PC-3 (cell line): ENCODE results near the gene CLVS2. TPM values are rescaled to one million over a fixed set of nuclear protein-coding genes. Genes with fewer than 3 reads are reported as not detected.

ENCODE experiments used
- ATAC-seq: fragments of 200-7000 bp; cut with Tn5 transposase; 2 replicates; pipeline ENCODE4 v1.9.1; 2020; ENCODE audit warnings: mild to moderate bottlenecking, moderate library complexity
- BruUV-seq: library from RNA; stranded (reverse); fragments of 400-500 nt; replicated peaks from 2 replicates; lab custom pipeline; 2021; lab: Mats Ljungman, UMichigan
- CTCF ChIA-PET: fragments of 300-600 bp; sonication (Branson Sonifier 250); formaldehyde crosslinking; loops from one replicate; lab custom pipeline; 2022; ENCODE audit warnings: antibody characterized with exemption; lab: Charles Lee
- POLR2A ChIA-PET: fragments of 300-600 bp; sonication (Branson Sonifier 250); formaldehyde crosslinking; loops from one replicate; lab custom pipeline; 2022; ENCODE audit warnings: antibody characterized with exemption; ENCODE audit not compliant: unreplicated experiment; lab: Charles Lee
- DNase-seq: peaks from one replicate; pipeline ENCODE4 v3.0.0-alpha.2; 2015
- H2AFZ ChIP-seq: fragments of 300-600 bp; sonication (generic); 2 replicates; pipeline ENCODE4 v1.6.0; 2016; ENCODE audit warnings: antibody characterized with exemption, low read length
- H3F3A ChIP-seq: fragments of 300-600 bp; sonication (generic); one replicate; pipeline ENCODE4 v1.6.0; 2017; ENCODE audit warnings: antibody characterized with exemption, low read length, control low read depth, mild to moderate bottlenecking; ENCODE audit not compliant: unreplicated experiment
- H3K27ac ChIP-seq: fragments of 300-600 bp; sonication (generic); 2 replicates; pipeline ENCODE4 v1.5.1; 2016; ENCODE audit warnings: mild to moderate bottlenecking, low read length
- H3K27me3 ChIP-seq: fragments of 300-600 bp; sonication (generic); 2 replicates; pipeline ENCODE4 v1.6.1; 2016; ENCODE audit warnings: low read length, mixed read lengths
- H3K36me3 ChIP-seq: fragments of 300-600 bp; sonication (generic); 2 replicates; pipeline ENCODE4 v1.6.1; 2016; ENCODE audit warnings: low read depth, mixed run types, low read length, mixed read lengths
- H3K4me1 ChIP-seq: fragments of 300-600 bp; sonication (generic); 2 replicates; pipeline ENCODE4 v1.5.1; 2016; ENCODE audit warnings: low read length; ENCODE audit not compliant: insufficient read depth
- H3K4me2 ChIP-seq: fragments of 300-600 bp; sonication (generic); 2 replicates; pipeline ENCODE4 v1.6.0; 2016; ENCODE audit warnings: low read length
- H3K4me3 ChIP-seq: fragments of 300-600 bp; sonication (generic); 2 replicates; pipeline ENCODE4 v1.5.1; 2016; ENCODE audit warnings: mild to moderate bottlenecking, low read length, mixed read lengths
- H3K79me2 ChIP-seq: fragments of 300-600 bp; sonication (generic); 2 replicates; pipeline ENCODE4 v1.6.1; 2017; ENCODE audit warnings: low read length, mixed read lengths
- H3K9ac ChIP-seq: fragments of 300-600 bp; sonication (generic); 2 replicates; pipeline ENCODE4 v1.6.0; 2016; ENCODE audit warnings: mild to moderate bottlenecking, low read length
- H3K9me2 ChIP-seq: fragments of 300-600 bp; sonication (generic); replicated peaks from 2 replicates; pipeline ENCODE4 v1.6.1; 2016; ENCODE audit warnings: mixed run types, low read length, mixed read lengths
- H3K9me3 ChIP-seq: fragments of 300-600 bp; sonication (generic); 2 replicates; pipeline ENCODE4 v1.6.1; 2016; ENCODE audit warnings: low read length, mixed read lengths
- H4K20me1 ChIP-seq: fragments of 300-600 bp; sonication (generic); 2 replicates; pipeline ENCODE4 v1.6.1; 2016; ENCODE audit warnings: low read length, mixed read lengths
- CTCF ChIP-seq: fragments of 300-600 bp; sonication (generic); conservative IDR thresholded peaks from 2 replicates; pipeline ENCODE4 v1.5.1; 2017; ENCODE audit warnings: antibody characterized with exemption, low read depth, mild to moderate bottlenecking, low read length
- EZH2 ChIP-seq: fragments of 300-600 bp; sonication (generic); IDR thresholded peaks from one replicate; pipeline ENCODE4 v1.6.1; 2017; ENCODE audit warnings: antibody characterized with exemption, mild to moderate bottlenecking, low read length; ENCODE audit not compliant: unreplicated experiment
- EZH2phosphoT487 ChIP-seq: fragments of 300-600 bp; sonication (generic); IDR thresholded peaks from 2 replicates; pipeline ENCODE4 v1.6.1; 2018; ENCODE audit warnings: mild to moderate bottlenecking, antibody characterized with exemption, low read length, borderline replicate concordance
- intact Hi-C: fragments of 100-400 bp; cut with micrococcal nuclease; formaldehyde crosslinking; loops from 2 replicates; pipeline ENCODE4 v1.9.0; 2023
- total RNA-seq: library from RNA; depleted of rRNA; stranded (reverse); fragments of >200 nt; gene quantifications from 2 replicates; pipeline ENCODE4 v1.2.3, GENCODE V29; 2014

The CLVS2 gene
- total RNA-seq, 1 experiment from 2014 or later, result not detected

GRCh38 chr6:123091091-123091895 is 95.3 kb downstream of the CLVS2 start:
- POLR2A ChIA-PET, result interaction anchor here (0.7 kb wide), 1 partner anchor 293 kb away, joined by 4 read pairs; no protein-coding TSS in a partner anchor
- peak; percentile 96 for ATAC-seq

GRCh38 chr6:123091896-123092271 is 95.8 kb downstream of the CLVS2 start:
- peaks cover 39% of the 10 kb centered on the region for H3K4me1 ChIP-seq
- no peaks in the 10 kb centered on the region for H3K9me2 ChIP-seq
- BruUV-seq, result no TSS peak
- H3K4me2 ChIP-seq, result peak overlapping the region; percentile 68
- peak overlapping the region; percentile 26; the same call in 1 of the 2 replicates for H3K9ac ChIP-seq
- H3K79me2 ChIP-seq, result no peaks in the 10 kb centered on the region
- TF ChIP-seq CTCF, result no peak
- no peaks in the 10 kb centered on the region for H3K27me3 ChIP-seq
- no peaks in the 10 kb centered on the region for H3K9me3 ChIP-seq
- peak overlapping the region; percentile 9 for H3K4me3 ChIP-seq
- H3F3A ChIP-seq, result no peaks in the 10 kb centered on the region
- DNase-seq, result no peak
- H2AFZ ChIP-seq, result 0 out of 2 replicates have a peak overlapping the region, but pooled peaks have one; percentile 47
- ChIA-PET CTCF (no interaction called here), POLR2A (no interaction called here)
- intact Hi-C loops, result no loop called here
- no peaks in the 10 kb centered on the region for H3K36me3 ChIP-seq
- H4K20me1 ChIP-seq, result no peaks in the 10 kb centered on the region
- H3K27ac ChIP-seq, result peak overlapping the region; percentile 96
- no peak for ATAC-seq

More at GRCh38 chr6:123091091-123091895, 95.3 kb downstream of the CLVS2 start:
- H2AFZ ChIP-seq, result 0 out of 2 replicates have a peak overlapping the region, but pooled peaks have one; percentile 47
- peak overlapping the region; percentile 38; the same call in 1 of the 2 replicates for H3K9ac ChIP-seq
- H3K4me3 ChIP-seq, result peak overlapping the region; percentile 26
- CTCF ChIA-PET, result no interaction called here
- no TSS peak for BruUV-seq
- no peaks in the 10 kb centered on the region for H3K79me2 ChIP-seq
- H3K27ac ChIP-seq, result peak overlapping the region; percentile 96
- H3K4me1 ChIP-seq, result peaks cover 39% of the 10 kb centered on the region
- no peaks in the 10 kb centered on the region for H3K36me3 ChIP-seq
- H3K9me2 ChIP-seq, result no peaks in the 10 kb centered on the region
- no peaks in the 10 kb centered on the region for H3K9me3 ChIP-seq
- DNase-seq, result peak; percentile 79
- H3K4me2 ChIP-seq, result peak overlapping the region; percentile 68
- H3K27me3 ChIP-seq, result no peaks in the 10 kb centered on the region
- H4K20me1 ChIP-seq, result no peaks in the 10 kb centered on the region
- H3F3A ChIP-seq, result no peaks in the 10 kb centered on the region
- TF ChIP-seq EZH2phosphoT487, result no peak
- no peak for TF ChIP-seq CTCF
- TF ChIP-seq EZH2, result no peak
- intact Hi-C loops, result no loop called here

GRCh38 chr6:123094795-123095194 is 98.8 kb downstream of the CLVS2 start:
- Histone ChIP-seq H3K36me3 (no peaks in the 10 kb centered on the region), H3K27ac (no peak overlapping the region), H3K4me3 (no peak overlapping the region), H3K9ac (no peak overlapping the region), H2AFZ (no peak overlapping the region), H3K27me3 (no peaks in the 10 kb centered on the region), H3F3A (no peaks in the 10 kb centered on the region), H3K4me2 (no peak overlapping the region), H3K4me1 (peaks cover 29% of the 10 kb centered on the region), H3K9me3 (no peaks in the 10 kb centered on the region), H3K9me2 (no peaks in the 10 kb centered on the region), H3K79me2 (no peaks in the 10 kb centered on the region), H4K20me1 (no peaks in the 10 kb centered on the region)
- ChIA-PET CTCF (no interaction called here), POLR2A (no interaction called here)
- TF ChIP-seq EZH2phosphoT487 (no peak), EZH2 (no peak), CTCF (no peak)
- BruUV-seq, result no TSS peak
- ATAC-seq (no peak), DNase-seq (no peak)
- intact Hi-C loops, result no loop called here
